Liver (tissue), 9 donors: ENCODE results near the gene PITPNM3. TPM values are rescaled to one million over a fixed set of nuclear protein-coding genes. Genes with fewer than 3 reads are reported as not detected.

Source experiments
- DNase-seq: peaks from one replicate; pipeline ENCODE4 v3.0.0-alpha.2; 2017; ENCODE audit warnings: low spot score
- H3K27ac ChIP-seq, 2 donors: one replicate each; pipeline ENCODE4 v1.7.0; 2013; ENCODE audit warnings: inconsistent platforms in 2 of 2, low read length in 2 of 2, control low read depth in 1 of 2, low read depth in 1 of 2, mild to moderate bottlenecking in 1 of 2
- H3K27me3 ChIP-seq, 4 donors: one replicate each; pipeline versions ENCODE4 v1.6.1 to v1.7.0; 2013; ENCODE audit warnings: low read length in 3 of 4, inconsistent platforms in 1 of 4, mild to moderate bottlenecking in 1 of 4, moderate library complexity in 1 of 4; ENCODE audit not compliant: control insufficient read depth in 4 of 4, insufficient read depth in 4 of 4
- H3K36me3 ChIP-seq, 4 donors: one replicate each; pipeline versions ENCODE4 v1.6.1 to v1.7.0; 2013; ENCODE audit warnings: low read length in 3 of 4, mild to moderate bottlenecking in 3 of 4, low read depth in 1 of 4, moderate library complexity in 1 of 4; ENCODE audit not compliant: control insufficient read depth in 4 of 4, insufficient read depth in 3 of 4
- H3K4me1 ChIP-seq, 4 donors: one replicate each; pipeline versions ENCODE4 v1.6.1 to v1.7.0; 2013; ENCODE audit warnings: low read length in 3 of 4, mild to moderate bottlenecking in 3 of 4, moderate library complexity in 1 of 4; ENCODE audit not compliant: control insufficient read depth in 4 of 4, insufficient read depth in 4 of 4
- H3K4me3 ChIP-seq, 3 donors: one replicate each; pipeline versions ENCODE4 v1.6.1 to v1.7.0; 2013; ENCODE audit warnings: low read length in 3 of 3, control low read depth in 1 of 3, low read depth in 1 of 3, mild to moderate bottlenecking in 1 of 3
- H3K9ac ChIP-seq, 2 donors: one replicate each; pipeline ENCODE4 v1.7.0; 2013; ENCODE audit warnings: low read length in 2 of 2, mild to moderate bottlenecking in 2 of 2, moderate library complexity in 2 of 2, control low read depth in 1 of 2, low read depth in 1 of 2
- H3K9me3 ChIP-seq, 4 donors: one replicate each; pipeline versions ENCODE4 v1.6.1 to v1.7.0; 2013; ENCODE audit warnings: low read length in 3 of 4; ENCODE audit not compliant: control insufficient read depth in 4 of 4
- FOXA2 ChIP-seq: IDR thresholded peaks from 2 replicates; pipeline ENCODE4 v1.6.1; 2016; ENCODE audit warnings: antibody characterized with exemption
- GABPA ChIP-seq, 2 donors: IDR thresholded peaks in 1 of 2; conservative IDR thresholded peaks in 1 of 2; 2 replicates each; pipeline ENCODE4 v1.6.1; 2016; ENCODE audit warnings: antibody characterized with exemption in 2 of 2, mild to moderate bottlenecking in 1 of 2, moderate library complexity in 1 of 2
- HNF4A ChIP-seq, 2 donors: conservative IDR thresholded peaks; 2 replicates each; pipeline ENCODE4 v1.6.1; 2016; ENCODE audit warnings: antibody characterized with exemption in 2 of 2, mild to moderate bottlenecking in 2 of 2
- HNF4G ChIP-seq: IDR thresholded peaks from 2 replicates; pipeline ENCODE4 v1.6.1; 2016; ENCODE audit warnings: antibody characterized with exemption
- NR2F2 ChIP-seq: IDR thresholded peaks from 2 replicates; pipeline ENCODE4 v1.6.1; 2016; ENCODE audit warnings: antibody characterized with exemption
- RAD21 ChIP-seq, 2 donors: IDR thresholded peaks; 2 replicates each; pipeline ENCODE4 v1.6.1; 2016; ENCODE audit warnings: antibody characterized with exemption in 2 of 2, mild to moderate bottlenecking in 2 of 2
- TAF1 ChIP-seq: conservative IDR thresholded peaks from 2 replicates; pipeline ENCODE4 v1.6.1; 2016; ENCODE audit warnings: antibody characterized with exemption, mild to moderate bottlenecking
- YY1 ChIP-seq: IDR thresholded peaks from 2 replicates; pipeline ENCODE4 v1.6.1; 2016; ENCODE audit warnings: antibody characterized with exemption, mild to moderate bottlenecking
- WGBS: extraction: QIAGEN DNeasy Blood & Tissue Kit; methylation state at CpG from one replicate; pipeline ENCODE4 v1.1.7; 2013; 5-methylcytosine and 5-hydroxymethylcytosine counted together
- polyA plus RNA-seq, 2 donors: library from polyadenylated mRNA; stranded (reverse) in 1 of 2; unstranded in 1 of 2; fragments of 200-250 nt in 1 of 2; fragments of >200 nt in 1 of 2; fragmentation: Nextera tagmentation in 1 of 2; extraction: Ambion mirVana in 1 of 2; gene quantifications; one replicate each; pipeline versions ENCODE4 v1.2.1 to v1.2.3, GENCODE V29; 2013 to 2015
- total RNA-seq, 2 donors: library from RNA; depleted of rRNA; stranded (reverse); fragments of >200 nt; gene quantifications; one replicate each; pipeline ENCODE4 v1.2.3, GENCODE V29; 2014
- TF ChIP-seq, protein P1 (sequence below): fragments of 150-350 bp; IDR thresholded peaks from 2 replicates; pipeline ENCODE4 v1.5.1; 2017; ENCODE audit warnings: improper control_type of control experiment, low read depth, low read length; ENCODE audit not compliant: missing input control
- TF ChIP-seq, protein P2 (sequence below): IDR thresholded peaks from 2 replicates; pipeline ENCODE4 v1.6.1; 2016; ENCODE audit warnings: antibody characterized with exemption
- TF ChIP-seq, protein P3 (sequence below): IDR thresholded peaks from 2 replicates; pipeline ENCODE4 v1.6.1; 2016; ENCODE audit warnings: antibody characterized with exemption, mild to moderate bottlenecking
- donor health status: healthy.
- donor health status: healthy.
- donor health status: healthy.
- donor health status: healthy.
- donor health status: healthy.

The PITPNM3 gene
- total and polyA plus RNA-seq, 4 donors = 1.5 to 5.0 (median 1.8) TPM

DNA sequence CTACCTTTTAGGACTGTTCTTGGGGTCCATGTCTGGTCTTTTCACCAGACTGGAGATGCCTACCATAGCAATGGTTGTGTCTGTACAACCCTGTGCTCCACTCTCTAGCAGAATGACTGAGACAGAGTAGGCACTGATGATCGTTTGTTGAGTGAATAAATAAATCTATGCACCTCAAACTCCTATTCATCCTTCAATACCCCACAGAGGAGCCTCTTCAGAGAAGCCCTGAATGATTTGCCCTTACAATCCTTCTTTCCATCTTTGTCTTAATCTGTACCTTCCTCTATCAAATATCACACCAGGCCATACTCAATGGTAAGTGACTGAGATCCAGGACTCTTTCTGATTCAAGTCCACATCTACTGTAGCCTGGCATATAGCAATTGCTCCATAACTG, 88.8 kb downstream of the PITPNM3 start:
- no peaks in the 10 kb centered on the region for H3K9me3 ChIP-seq
- no peaks in the 10 kb centered on the region for H3K27me3 ChIP-seq
- H3K36me3 ChIP-seq = no peaks in the 10 kb centered on the region
- 84% methylated on average over 1 of the region's 1 CpG for WGBS
- TF ChIP-seq YY1 (no peak), FOXA2 (no peak), HNF4G (no peak), HNF4A (conservative IDR thresholded peaks at IDR 0.05) (no peak), TAF1 (no peak), RAD21 (IDR thresholded peaks at IDR 0.05) (no peak), NR2F2 (no peak)
- TF ChIP-seq, protein P1, sequence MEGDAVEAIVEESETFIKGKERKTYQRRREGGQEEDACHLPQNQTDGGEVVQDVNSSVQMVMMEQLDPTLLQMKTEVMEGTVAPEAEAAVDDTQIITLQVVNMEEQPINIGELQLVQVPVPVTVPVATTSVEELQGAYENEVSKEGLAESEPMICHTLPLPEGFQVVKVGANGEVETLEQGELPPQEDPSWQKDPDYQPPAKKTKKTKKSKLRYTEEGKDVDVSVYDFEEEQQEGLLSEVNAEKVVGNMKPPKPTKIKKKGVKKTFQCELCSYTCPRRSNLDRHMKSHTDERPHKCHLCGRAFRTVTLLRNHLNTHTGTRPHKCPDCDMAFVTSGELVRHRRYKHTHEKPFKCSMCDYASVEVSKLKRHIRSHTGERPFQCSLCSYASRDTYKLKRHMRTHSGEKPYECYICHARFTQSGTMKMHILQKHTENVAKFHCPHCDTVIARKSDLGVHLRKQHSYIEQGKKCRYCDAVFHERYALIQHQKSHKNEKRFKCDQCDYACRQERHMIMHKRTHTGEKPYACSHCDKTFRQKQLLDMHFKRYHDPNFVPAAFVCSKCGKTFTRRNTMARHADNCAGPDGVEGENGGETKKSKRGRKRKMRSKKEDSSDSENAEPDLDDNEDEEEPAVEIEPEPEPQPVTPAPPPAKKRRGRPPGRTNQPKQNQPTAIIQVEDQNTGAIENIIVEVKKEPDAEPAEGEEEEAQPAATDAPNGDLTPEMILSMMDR = no peak
- no peak overlapping the region for H3K27ac ChIP-seq
- no peak for DNase-seq
- H3K4me1 ChIP-seq = no peaks in the 10 kb centered on the region
- H3K9ac ChIP-seq = no peak overlapping the region
- H3K4me3 ChIP-seq = no peak overlapping the region

DNA sequence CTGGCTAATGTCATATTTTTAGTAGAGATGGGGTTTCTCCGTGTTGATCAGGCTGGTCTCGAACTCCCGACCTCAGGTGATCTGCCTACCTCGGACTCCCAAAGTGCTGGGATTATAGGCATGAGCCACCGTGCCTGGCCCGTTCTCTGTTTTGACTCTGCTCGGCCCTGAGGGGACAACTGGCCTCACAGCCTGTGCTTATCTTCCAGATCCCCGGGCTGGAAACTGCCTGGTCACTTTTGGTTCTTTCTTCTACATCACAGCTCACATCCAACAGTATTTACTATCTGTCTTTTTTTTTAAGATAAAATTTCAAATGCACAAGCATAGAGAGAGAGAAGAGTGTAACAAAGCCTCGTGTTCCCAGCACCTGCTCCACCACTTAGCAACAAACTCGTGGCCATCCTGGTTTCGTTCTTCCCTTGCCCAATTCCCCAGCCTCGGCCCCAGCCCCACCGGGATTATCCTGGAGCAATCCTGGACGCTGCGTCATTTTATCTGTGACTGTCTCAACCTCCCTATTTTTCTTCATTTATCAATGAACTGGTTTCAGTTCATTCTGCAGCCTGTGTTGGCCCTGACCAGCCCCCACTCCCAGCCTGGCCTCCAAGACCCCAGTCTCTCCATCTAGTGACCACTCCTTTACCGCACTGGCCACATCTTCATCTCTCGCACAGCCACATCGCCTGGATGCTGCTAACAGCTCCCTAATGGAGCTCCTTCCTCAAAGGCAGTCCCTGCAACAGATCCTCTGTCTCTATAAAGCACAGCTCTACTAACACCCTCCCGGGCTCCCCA, 91.0 kb downstream of the PITPNM3 start:
- Histone ChIP-seq H3K27me3 (no peaks in the 10 kb centered on the region), H3K9ac (no peak overlapping the region), H3K27ac (no peak overlapping the region), H3K36me3 (no peaks in the 10 kb centered on the region), H3K4me1 (no peaks in the 10 kb centered on the region), H3K4me3 (no peak overlapping the region), H3K9me3 (no peaks in the 10 kb centered on the region)
- WGBS = 87% methylated on average over 19 of the region's 19 CpGs
- no peak for DNase-seq
- TF ChIP-seq, protein P2, sequence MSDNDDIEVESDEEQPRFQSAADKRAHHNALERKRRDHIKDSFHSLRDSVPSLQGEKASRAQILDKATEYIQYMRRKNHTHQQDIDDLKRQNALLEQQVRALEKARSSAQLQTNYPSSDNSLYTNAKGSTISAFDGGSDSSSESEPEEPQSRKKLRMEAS = no peak

DNA sequence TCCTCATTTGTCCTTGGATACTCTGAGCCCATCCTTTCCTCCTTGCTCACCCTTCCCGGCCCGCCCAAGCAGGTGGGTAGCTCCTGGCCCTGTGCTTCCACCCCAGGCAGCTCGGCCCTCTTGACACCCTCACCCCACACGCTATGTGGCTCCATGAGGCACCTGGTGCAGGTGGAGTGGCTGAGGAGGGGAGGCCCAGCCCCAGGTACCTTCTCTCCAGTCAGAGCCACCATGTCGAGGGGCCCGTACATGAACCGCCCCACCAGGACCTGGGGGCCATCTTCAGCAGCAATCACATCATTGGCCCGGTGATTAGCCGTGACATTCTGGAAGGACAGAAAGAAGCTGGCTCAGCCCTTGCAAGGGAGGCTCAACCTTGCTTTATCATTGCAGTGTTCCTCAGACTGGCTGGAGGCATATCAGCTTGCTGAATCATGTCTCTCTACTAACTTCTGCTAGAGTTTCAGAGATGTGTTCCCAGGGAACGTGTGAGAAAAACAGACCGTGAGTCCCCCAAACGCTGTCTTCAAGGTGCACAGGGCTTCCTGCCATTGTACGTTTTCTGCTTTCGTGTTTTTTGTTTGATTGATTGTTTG, 91.8 kb downstream of the PITPNM3 start:
- TF ChIP-seq, protein P1 = no peak
- TF ChIP-seq, protein P3, sequence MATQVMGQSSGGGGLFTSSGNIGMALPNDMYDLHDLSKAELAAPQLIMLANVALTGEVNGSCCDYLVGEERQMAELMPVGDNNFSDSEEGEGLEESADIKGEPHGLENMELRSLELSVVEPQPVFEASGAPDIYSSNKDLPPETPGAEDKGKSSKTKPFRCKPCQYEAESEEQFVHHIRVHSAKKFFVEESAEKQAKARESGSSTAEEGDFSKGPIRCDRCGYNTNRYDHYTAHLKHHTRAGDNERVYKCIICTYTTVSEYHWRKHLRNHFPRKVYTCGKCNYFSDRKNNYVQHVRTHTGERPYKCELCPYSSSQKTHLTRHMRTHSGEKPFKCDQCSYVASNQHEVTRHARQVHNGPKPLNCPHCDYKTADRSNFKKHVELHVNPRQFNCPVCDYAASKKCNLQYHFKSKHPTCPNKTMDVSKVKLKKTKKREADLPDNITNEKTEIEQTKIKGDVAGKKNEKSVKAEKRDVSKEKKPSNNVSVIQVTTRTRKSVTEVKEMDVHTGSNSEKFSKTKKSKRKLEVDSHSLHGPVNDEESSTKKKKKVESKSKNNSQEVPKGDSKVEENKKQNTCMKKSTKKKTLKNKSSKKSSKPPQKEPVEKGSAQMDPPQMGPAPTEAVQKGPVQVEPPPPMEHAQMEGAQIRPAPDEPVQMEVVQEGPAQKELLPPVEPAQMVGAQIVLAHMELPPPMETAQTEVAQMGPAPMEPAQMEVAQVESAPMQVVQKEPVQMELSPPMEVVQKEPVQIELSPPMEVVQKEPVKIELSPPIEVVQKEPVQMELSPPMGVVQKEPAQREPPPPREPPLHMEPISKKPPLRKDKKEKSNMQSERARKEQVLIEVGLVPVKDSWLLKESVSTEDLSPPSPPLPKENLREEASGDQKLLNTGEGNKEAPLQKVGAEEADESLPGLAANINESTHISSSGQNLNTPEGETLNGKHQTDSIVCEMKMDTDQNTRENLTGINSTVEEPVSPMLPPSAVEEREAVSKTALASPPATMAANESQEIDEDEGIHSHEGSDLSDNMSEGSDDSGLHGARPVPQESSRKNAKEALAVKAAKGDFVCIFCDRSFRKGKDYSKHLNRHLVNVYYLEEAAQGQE = no peak
- TF ChIP-seq GABPA (IDR thresholded peaks at IDR 0.05 in 1 of 2, conservative IDR thresholded peaks at IDR 0.05 in 1 of 2) = no peak
- no peak for TF ChIP-seq NR2F2
- no peak for TF ChIP-seq HNF4G
- no peak for TF ChIP-seq HNF4A (conservative IDR thresholded peaks at IDR 0.05)
- Histone ChIP-seq H3K27ac (no peak overlapping the region), H3K9ac (no peak overlapping the region), H3K36me3 (no peaks in the 10 kb centered on the region), H3K9me3 (no peaks in the 10 kb centered on the region), H3K4me1 (no peaks in the 10 kb centered on the region), H3K27me3 (no peaks in the 10 kb centered on the region), H3K4me3 (no peak overlapping the region)
- no peak for DNase-seq
- 94% methylated on average over 14 of the region's 14 CpGs for WGBS
